ENCODE data around the gene SLAMF8. TPM values are rescaled to one million over a fixed set of nuclear protein-coding genes. Genes with fewer than 3 reads are reported as not detected.

The SLAMF8 gene
- total and polyA plus RNA-seq, 9 donors, result 0.43 to 8.4 (median 0.73) TPM

- no peak overlapping the region for H3K4me3 ChIP-seq
- 66 to 69% (median 66%) methylated on average over 3 of the region's 3 CpGs for WGBS, 3 donors
- no peaks in the 10 kb centered on the region for H3K9me3 ChIP-seq
- H3K4me1 ChIP-seq (ENCODE audit: insufficient read depth), result peaks cover 2% of the 10 kb centered on the region
- no peak for DNase-seq
- TF ChIP-seq POLR2A (IDR thresholded peaks at IDR 0.05), result no peak
- TF ChIP-seq EP300 (IDR thresholded peaks at IDR 0.05), result no peak
- TF ChIP-seq, protein P1, sequence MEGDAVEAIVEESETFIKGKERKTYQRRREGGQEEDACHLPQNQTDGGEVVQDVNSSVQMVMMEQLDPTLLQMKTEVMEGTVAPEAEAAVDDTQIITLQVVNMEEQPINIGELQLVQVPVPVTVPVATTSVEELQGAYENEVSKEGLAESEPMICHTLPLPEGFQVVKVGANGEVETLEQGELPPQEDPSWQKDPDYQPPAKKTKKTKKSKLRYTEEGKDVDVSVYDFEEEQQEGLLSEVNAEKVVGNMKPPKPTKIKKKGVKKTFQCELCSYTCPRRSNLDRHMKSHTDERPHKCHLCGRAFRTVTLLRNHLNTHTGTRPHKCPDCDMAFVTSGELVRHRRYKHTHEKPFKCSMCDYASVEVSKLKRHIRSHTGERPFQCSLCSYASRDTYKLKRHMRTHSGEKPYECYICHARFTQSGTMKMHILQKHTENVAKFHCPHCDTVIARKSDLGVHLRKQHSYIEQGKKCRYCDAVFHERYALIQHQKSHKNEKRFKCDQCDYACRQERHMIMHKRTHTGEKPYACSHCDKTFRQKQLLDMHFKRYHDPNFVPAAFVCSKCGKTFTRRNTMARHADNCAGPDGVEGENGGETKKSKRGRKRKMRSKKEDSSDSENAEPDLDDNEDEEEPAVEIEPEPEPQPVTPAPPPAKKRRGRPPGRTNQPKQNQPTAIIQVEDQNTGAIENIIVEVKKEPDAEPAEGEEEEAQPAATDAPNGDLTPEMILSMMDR (IDR thresholded peaks at IDR 0.05), result no peak
- no peak overlapping the region for H3K27ac ChIP-seq
- intact Hi-C loops (cut with DNase I), result no loop called here
- no peaks in the 10 kb centered on the region for H3K27me3 ChIP-seq
- no peaks in the 10 kb centered on the region for H3K36me3 ChIP-seq
Observed at GRCh38 chr1:159835356-159835755, 8.7 kb downstream of the SLAMF8 start.

DNA sequence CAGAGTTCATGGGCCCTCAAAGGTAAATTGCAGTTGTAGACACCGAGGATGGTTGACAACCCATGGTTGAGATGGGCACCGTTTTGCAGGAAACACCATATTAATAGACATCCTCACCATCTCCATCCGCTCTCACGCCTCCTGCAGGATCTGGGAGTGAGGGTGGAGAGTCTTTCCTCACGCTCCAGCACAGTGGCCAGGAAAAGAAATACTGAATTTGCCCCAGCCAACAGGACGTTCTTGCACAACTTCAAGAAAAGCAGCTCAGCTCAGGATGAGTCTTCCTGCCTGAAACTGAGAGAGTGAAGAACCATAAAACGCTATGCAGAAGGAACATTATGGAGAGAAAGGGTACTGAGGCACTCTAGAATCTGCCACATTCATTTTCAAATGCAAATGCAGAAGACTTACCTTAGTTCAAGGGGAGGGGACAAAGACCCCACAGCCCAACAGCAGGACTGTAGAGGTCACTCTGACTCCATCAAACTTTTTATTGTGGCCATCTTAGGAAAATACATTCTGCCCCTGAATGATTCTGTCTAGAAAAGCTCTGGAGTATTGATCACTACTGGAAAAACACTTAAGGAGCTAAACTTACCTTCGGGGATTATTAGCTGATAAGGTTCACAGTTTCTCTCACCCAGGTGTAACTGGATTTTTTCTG lies 9.3 kb downstream of the SLAMF8 start:
- DNase-seq, result no peak
- TF ChIP-seq, protein P1 (IDR thresholded peaks at IDR 0.05), result no peak
- TF ChIP-seq EP300 (IDR thresholded peaks at IDR 0.05), result no peak
- H3K4me1 ChIP-seq (ENCODE audit: insufficient read depth), result peaks cover 2% of the 10 kb centered on the region
- H3K27ac ChIP-seq, result no peak overlapping the region
- no peaks in the 10 kb centered on the region for H3K27me3 ChIP-seq
- intact Hi-C loops (cut with DNase I), result no loop called here
- no peak overlapping the region for H3K4me3 ChIP-seq
- 82 to 88% (median 85%) methylated on average over 8 of the region's 8 CpGs for WGBS, 3 donors
- H3K9me3 ChIP-seq, result no peaks in the 10 kb centered on the region
- no peaks in the 10 kb centered on the region for H3K36me3 ChIP-seq

DNA sequence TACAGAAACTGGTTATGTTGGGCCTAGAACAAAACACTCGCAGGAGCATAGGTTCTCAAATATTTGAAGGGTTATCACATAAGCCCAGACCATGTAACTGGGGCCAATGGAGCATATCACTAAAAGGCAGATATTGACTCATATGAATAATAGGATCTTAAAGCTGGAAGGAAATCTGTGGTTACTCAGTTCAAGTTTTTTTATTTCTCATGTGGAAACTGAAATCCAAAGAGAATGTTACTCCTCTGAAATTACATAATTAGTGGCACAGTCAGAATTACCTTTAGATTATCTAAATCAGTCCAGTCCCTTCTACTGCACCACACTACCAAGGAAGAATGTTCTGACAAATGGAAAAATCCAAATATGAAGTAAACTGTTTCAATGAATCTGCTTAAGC lies 12.0 kb downstream of the SLAMF8 start:
- Histone ChIP-seq H3K4me3 (no peak overlapping the region), H3K36me3 (no peaks in the 10 kb centered on the region), H3K27ac (no peak overlapping the region), H3K27me3 (no peaks in the 10 kb centered on the region), H3K9me3 (no peaks in the 10 kb centered on the region), H3K4me1 (ENCODE audit: insufficient read depth) (no peaks in the 10 kb centered on the region)
- TF ChIP-seq, protein P1 (IDR thresholded peaks at IDR 0.05), result no peak
- TF ChIP-seq POLR2A (IDR thresholded peaks at IDR 0.05) (no peak), EP300 (IDR thresholded peaks at IDR 0.05) (no peak)
- 86 to 98% (median 96%) methylated on average over 1 of the region's 1 CpG for WGBS, 3 donors
- no peak for DNase-seq
- intact Hi-C loops (cut with DNase I), result no loop called here

DNA sequence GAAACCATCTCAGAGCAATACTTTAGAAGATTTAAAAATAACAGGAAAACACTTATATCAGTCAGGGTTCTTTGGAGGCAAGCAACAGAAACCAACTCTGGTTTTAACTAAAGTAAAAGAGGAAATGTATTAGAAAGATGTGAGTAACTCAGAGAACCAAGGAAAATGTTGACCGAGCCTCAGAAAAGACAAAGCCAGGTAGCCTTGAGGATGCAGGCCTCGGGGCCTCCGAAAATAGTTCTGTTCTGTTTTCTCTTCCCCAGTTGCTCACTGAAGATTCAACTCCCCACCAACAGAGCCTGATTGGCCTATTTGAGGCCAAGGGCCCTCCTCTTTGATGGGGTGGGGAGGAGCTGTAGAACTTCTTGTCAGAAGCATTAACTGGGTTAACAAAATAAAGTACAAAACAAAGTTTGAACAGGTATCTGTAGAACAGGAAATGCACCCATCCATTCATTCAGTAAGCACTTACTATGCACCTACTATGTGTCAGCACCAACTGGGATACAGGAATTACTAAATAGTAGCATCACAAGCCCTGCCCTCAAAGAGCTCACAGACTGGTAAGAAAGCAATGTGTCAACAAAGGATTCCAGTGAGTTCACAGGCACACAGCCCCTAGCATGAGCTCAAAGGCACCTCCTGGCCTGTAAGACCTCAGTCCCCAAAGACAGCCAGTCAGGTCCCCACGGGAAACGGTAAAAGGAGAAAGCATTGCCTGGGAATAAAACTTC lies 12.6 kb downstream of the SLAMF8 start:
- Histone ChIP-seq H3K9me3 (no peaks in the 10 kb centered on the region), H3K27ac (no peak overlapping the region), H3K27me3 (no peaks in the 10 kb centered on the region), H3K4me3 (no peak overlapping the region), H3K4me1 (ENCODE audit: insufficient read depth) (no peaks in the 10 kb centered on the region), H3K36me3 (no peaks in the 10 kb centered on the region)
- TF ChIP-seq, protein P1 (IDR thresholded peaks at IDR 0.05), result no peak
- TF ChIP-seq POLR2A (IDR thresholded peaks at IDR 0.05), result no peak
- no peak for TF ChIP-seq EP300 (IDR thresholded peaks at IDR 0.05)
- 89 to 95% (median 90%) methylated on average over 5 of the region's 5 CpGs for WGBS, 3 donors
- intact Hi-C loops (cut with DNase I), result no loop called here
- no peak for DNase-seq

Measured in ovary (tissue), 9 donors.